ENCODE measurements around the gene CPE.

CPE gene

DNA sequence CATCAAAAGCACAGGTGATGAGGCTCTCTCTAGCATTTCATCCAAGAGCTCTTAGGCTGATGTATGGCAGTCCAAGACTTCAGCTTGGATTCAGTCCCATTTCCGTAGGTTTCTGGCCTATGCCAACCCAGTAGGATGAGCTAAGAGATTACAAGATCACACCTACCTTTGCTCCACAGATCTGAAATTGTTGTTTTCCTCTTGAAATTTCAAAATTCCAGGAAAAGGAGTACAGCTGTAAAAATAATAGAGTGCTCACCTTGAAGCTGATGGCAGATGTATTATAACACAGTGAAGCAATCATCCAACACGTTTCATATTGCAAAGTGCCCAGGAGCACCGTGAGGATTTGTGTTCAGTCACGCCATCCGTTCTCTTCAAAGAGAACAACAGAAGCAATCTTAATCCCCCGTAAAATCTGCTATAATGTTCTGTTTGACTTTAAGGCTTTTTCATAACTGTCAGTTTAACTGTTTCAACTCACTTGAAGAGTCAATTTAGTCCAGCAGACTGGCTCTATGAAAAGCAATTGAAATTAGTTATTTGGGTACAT lies 137.5 kb downstream of the CPE start:
- DNase-seq = no peak

GRCh38 chr4:165517216-165517615 lies 138.4 kb downstream of the CPE start:
- DNase-seq = no peak

DNA sequence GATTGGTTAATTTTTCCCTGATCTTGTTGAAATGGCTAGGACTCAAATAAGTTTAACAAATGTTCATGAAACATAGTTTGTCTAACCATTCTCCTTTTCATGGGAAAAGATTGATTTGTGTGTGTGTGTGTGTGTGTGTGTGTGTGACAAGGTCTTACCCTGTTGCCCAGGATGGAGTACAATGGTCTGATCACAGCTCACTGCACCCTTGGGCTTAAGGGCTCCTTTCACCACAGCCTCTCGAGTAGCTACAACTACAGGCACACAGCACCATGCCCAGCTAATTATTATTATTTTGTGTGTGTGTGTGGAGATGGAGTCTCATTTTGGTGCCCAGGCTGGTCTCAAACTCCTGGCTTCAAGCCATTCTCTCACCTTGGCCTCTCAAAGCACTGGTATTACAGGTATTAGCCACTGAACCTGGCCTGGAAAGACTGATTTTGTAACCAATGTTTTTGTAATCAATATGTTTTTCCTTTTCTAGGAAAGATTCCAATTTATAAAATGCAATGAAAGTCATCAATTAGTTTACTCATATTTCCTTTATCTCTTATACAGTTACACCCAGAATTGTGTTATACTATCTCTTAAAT lies 139.3 kb downstream of the CPE start:
- no peak for DNase-seq

- DNase-seq = no peak
These were observed 139.9 kb downstream of the CPE start for GRCh38 chr4:165518686-165519085.

DNA sequence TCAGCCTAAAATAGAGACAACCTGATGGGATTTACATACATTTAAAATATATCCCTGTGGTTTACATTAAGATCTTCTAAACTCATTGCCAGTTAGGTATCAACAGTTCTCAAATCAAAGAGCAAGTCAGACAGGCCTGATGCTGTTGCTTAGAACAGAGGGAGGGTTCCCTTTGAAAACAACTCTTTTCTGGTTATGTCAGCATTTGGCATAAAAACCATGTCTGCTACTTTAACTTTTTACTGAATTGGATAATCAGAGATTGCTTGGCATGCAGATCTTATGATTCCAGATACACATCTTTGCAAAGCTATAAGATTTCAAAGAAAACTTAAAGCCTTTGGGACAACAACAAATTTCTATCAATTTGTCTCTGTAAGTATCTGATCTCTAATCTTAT lies 140.8 kb downstream of the CPE start:
- no peak for DNase-seq

DNA sequence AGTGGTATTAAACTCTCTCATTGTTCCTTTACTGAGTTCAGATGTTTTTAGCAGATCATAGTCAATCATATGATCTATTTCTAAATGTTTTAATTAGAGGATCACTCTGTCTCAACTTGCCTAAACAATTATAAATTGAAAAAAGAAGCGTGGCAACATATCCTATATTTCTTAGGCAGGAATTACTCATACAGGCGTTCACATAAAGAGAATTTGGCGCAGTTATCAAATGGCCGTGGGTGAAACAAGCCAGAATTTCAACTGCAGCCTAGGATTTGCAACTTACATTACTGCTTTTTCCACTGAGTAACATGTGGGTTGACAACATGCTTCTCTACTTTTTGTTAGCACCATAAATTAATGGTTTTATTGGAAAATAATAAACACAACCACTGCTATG lies 141.3 kb downstream of the CPE start:
- no peak for DNase-seq

DNA sequence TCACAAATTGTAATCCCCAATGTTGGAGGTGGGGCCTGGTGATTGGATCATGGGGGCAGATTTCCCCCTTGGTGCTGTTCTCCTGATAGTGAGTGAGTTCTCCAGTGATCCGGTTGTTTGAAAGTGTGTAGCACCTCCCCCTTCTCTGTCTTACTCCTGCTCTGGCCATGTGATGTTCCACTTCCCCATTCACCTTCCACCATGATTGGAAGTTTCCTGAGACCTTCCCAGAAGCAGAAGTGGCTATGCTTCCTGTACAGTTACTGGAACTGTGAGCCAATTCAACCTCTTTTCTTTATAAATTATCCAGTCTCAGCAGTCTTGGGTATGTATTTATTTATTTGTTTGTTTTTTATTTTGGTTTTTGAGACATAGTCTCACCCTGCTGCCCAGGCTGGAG lies 143.2 kb downstream of the CPE start:
- DNase-seq = no peak

- DNase-seq = no peak
These were observed 145.9 kb downstream of the CPE start for GRCh38 chr4:165524532-165525190.

DNA sequence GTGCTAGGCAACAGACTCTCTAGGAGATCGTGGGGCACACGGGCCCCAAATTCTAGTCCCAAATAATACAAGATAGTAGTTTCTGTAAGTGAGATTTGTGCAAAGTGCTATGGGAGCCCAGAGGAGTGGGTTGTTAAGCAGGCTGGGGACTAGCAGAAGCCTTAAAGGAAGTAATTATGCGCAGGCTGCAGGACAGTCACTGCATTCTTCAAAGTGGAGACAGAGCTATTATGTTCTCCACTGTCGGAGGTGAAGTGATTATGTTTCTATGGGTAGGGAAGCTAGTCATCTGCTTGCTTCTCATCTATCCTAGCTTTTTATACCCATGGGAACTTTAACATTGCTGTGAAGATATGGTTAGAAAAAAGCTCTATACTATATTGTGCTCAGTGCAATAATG lies 154.2 kb downstream of the CPE start:
- DNase-seq = no peak

DNA sequence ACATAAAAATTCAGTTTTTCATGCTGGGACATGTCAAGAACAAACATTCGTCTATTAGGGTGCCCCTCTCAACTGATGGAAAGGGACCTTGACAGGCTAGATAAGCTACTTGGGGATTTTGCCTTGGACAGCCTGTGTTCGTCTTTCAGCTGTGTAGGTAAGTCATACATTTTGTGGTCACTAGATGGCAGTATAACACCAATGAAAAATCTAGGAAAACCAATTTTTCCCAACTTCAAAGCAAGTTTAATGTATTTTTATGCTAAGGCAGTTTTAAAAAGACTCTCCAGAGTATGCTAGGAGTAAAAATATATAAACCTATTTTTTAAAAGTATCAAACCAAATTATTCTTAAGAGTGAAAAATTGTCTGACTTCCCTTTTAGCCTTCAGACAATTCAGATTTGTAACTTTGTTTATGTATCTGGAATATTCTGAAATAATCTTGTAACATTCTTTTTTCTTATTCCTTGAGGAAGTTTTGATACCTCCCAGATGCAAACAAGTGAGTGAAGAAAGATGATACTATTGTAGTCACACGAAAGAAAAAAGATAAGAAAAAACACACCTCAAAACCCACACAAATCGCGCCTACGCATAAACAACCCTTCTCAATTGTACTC lies 158.3 kb downstream of the CPE start:
- DNase-seq = no peak

DNA sequence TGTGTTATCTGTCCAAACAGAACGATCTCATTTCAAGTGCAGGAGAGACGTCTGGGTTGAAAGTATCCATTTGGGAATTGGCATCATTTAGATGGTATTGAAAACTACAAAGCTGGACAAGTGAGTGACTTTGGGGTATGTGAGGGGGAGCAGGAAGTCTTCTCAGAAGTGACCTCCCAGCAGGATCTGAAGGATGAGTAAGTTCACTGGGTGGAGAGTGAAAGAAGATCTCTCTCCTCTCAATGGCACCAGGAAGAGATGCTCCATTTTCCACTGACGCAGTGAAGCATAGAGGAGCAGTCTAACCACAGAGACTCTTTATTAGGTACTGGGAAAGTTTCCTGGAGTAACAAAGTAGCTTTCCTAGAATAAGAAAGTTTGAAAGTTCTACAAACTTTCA lies 161.0 kb downstream of the CPE start:
- no peak for DNase-seq

DNA sequence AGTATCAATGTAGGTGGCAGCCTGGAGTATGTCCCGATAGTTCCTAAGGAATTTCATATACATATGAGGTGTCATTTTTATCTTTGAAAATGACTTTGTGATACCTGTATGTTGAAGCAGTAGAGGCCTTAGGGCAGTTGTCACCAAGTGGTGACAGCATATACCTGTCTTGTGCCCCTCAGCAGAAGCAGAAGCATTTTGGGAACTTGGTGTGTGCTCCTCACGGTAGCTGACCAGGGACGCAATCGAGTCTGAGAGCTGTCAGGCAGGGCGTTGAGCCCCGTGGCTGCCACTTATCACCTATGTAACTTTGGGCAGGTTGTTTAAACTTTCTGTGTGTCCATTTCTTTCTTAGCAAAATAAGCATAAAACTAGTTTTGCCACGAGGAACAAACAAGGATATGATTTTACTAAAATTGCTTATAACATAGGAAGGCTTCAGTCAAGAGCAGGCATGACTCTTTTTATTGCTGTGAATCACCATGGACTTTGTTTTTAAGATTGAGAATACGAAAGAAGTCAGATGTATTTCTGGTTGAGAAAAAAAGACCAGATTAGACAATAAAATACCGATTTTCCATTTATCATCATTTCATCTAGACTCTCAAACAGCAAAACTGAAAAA lies 161.5 kb downstream of the CPE start:
- DNase-seq = no peak

DNA sequence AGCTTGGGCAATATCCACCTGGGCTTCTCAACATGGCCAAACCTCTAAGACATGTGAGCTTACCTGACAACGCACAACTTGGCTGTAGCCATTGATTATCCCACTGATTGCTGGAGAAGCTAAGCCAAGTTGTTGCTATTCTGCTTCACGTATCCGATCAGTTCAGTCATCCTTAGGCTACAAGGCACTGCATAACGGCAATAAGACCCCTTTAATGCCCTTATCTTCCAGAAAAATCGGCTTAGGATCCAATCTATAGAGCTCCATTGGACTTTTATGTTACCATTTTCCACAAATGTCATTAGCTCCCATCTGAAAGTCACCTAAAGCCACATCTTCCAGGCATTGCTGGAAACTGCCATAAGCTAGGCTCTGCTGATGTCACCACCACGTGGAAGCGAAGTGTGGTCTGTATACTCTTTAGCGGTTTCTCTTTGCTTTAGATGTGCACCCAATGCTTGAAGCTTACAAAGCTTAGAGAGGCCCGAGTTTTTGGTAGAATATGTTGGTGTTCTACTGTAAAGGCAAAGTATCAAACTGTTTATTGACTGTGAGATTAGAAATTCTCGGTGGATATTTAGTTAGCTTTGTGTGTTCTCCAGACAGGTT lies 163.1 kb downstream of the CPE start:
- DNase-seq = no peak

- DNase-seq = no peak
These were observed 163.7 kb downstream of the CPE start for GRCh38 chr4:165542476-165542875.
